Lung microvascular endothelial cell (primary cell): ENCODE results near the gene CROCC. TPM values are rescaled to one million over a fixed set of nuclear protein-coding genes. Genes with fewer than 3 reads are reported as not detected.
A peak's percentile ranks its signal among the peaks of the same experiment; 100 is the strongest.
"Not testable (repeated sequence)": the region's sequence is repeated elsewhere in the genome, so short reads cannot be mapped to it uniquely, and the experiment has no call there.

Source experiments
- DNase-seq, 2 donors: peaks; one replicate each; pipeline versions ENCODE4 v3.0.0 to v3.0.0-alpha.2; 2010; ENCODE audit warnings: low read depth in 2 of 2
- total RNA-seq: library from RNA; depleted of rRNA; stranded (reverse); fragments of >200 nt; gene quantifications from 2 replicates; pipeline ENCODE4 v1.2.1, GENCODE V29; 2014

Gene CROCC
- total RNA-seq, 1 donor from 2014 or later, result 18.3 TPM

DNA sequence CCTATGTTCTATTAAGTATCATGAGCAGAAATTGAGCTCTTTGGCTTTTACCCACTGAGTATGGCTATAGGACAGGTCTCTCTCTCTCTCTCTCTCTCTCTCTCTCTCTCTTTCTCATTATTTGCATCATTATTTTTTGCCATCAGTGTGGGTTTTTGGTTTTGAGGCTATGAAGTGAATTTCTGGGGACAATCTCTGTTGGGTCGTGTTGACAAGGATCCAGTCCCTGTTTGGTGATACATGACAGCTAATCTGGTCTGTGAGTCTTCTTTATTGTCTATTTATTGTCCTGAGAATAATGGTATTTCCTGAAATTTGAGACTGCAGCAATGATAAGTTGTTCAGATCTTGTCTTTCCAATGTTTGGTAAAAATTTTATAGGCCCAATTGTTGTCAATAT is 24.1 kb upstream of the CROCC start:
- not testable (repeated sequence) for DNase-seq

DNA sequence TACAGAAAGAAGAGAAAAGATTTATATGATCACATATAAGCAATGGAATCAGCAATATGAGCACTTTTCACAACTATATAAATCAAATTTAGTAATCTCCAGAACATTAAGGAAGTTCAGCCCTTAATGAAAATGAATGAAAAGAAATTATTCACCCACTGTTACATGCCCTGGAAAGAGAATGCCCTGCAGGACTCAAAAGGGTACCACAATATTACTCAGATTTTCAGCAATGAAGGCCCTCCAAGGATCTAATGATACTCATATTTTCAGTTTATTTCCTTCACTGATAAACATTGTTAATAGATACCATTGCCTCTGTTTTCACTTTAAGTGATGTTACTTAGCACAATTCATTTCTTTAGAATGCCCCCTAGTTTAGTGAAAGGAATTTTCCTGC is 23.4 kb upstream of the CROCC start:
- not testable (repeated sequence) for DNase-seq

DNA sequence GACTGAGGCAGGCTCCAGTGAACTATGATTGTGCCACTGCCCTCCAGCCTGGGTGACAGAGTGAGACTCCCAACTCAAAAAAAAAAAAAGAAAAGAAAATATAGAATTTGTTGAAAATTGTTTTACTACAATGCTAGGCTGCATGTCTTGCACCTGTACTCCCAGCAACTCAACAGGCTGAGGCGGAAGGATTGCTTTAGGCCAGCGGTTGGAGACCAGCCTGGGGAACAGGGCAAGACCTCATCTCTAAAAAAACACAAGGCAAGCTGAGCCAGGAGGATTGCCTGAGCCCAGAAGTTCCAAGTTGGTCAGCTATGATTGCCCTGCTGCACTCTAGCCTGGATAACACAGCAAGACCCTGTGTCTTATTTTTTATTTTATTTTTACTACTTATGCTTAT is 22.7 kb upstream of the CROCC start:
- DNase-seq, result not testable (repeated sequence)

DNA sequence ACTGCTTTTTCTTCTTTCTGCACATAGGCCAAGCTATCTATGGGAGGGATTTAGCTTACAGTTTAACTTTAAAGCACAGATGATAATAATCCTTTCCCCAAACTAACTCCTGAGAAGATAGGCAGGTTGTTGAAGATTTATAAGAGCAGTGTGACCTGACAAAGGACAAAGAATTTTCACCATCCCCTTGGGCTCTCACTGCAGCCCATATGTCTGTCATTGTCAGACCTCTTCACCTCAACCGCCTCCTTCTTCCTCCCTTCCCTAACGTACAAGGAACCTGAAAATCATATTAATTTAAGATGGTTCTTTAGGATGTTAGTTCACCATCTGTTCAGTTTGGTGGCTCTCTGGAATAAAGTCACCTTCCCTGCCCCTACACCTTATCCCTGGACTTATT is 21.0 kb upstream of the CROCC start:
- peak in 1 of 2 donors; percentile 58 for DNase-seq

DNA sequence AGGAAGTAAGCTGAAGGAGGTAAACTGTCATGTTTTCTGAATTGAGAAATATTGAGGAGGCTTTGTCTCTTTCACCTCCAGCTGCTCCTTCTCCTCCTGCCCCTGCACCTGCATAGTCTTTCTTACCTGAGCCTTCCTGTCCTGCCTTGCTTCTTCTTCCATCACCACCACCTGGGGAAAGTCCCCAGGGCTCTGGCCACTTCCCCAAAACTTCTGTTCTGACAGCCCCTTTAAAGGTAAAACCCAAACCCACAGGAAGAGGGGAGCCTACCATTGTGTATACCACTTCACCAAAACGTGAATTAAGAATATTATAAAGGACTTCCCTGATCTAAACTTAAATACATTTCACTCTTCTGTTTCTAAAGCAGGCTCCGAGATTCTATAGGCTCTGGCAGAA is 20.4 kb upstream of the CROCC start:
- DNase-seq, result not testable (repeated sequence)

DNA sequence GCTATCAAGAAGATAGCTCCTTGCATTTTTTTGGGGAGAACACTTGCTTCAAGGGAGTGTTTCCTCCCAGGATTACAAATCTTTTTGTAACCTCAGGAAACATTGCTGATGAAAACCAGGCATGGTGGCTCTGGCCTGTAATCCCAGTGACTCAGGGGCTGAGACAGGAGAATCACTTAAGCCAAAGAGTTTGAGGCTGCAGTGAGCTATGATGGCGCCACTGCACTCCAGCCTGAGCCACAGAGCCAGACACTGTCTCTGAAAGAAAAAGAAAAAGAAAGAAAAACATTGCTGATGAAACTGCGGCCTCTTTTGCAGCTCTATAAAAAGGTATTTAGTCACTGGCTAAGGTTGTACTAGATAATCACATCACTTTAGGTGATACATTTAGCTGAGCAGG is 18.7 kb upstream of the CROCC start:
- no peak for DNase-seq

DNA sequence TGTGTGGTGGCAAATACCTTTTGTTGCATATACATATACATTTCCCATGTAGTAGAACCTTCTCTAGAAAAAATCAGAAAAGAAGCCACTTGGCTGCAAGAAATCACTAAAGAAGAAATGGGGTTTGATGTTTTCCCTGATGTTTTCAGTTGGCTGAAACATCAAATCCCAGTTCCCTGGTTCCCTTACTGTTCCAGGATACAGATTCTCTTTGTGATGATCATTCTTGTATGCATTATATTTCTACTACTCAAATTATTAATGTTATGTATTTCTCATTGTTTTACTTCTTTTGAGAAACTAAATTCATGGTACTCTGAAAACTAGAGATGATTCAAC is 18.3 kb upstream of the CROCC start:
- no peak for DNase-seq

DNA sequence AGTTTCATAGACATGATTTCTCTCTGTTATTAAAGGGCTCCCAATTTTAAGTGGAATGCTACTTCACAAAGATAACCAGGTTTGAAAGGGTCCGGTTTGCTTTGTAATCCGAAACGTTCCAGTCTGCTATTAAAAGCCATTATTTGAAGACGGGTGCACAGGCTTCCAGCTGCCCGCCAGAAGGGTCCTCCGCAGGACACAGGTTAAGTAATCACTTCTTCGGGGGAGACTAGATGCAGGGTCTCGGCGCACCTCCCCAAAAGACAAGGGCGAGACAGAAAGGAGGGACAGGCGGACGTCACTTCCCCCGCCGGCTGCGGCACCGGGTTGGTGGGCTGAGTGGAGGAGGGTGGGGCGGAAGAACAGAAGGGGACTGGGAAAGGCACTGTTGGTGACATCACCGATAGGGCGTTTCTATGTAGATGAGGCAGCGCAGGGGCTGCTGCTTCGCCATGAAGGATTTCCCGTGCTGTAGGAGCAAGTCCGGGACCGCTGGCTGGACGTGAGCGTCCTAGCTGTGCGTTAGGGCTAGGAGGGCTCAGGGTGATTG is 17.1 kb upstream of the CROCC start:
- DNase-seq, result peak; percentile 99 to 100

DNA sequence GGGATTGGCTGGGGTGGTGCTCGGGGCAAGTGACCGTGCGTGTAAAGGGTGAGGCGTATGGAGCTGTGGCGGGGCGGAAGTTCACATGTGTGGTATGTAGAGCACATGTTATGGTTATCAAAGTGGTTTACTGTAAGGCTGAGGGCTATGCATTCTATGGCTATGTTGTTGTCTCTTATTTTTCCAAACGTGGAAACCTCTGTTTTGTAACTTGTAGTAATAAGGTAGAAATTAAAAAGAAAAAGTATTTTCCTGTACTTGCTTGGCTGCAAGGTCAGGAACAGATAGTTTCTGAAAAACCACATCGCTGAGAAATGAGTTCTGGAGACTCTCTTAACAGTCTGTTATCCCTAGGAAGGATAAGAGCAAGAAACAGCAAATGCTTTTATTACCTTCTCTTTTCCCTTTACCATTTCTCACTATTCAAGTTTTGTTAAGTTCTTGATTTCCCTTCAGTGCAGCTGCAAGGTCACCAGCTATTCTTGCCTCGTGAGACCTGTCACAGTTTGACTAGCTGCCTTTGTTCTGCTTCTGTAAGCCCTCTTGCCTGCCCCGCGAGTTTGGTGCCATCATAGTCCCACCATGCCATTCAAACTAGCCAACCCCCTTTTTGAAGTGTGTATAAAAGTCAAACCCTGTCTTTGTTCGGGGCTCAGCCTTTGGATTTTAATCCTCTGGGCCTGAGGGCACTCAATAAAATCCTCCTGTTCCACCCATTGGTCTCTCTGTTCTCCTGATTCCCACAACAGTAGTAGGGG is 16.4 kb upstream of the CROCC start:
- DNase-seq, result peak in 1 of 2 donors; percentile 41

DNA sequence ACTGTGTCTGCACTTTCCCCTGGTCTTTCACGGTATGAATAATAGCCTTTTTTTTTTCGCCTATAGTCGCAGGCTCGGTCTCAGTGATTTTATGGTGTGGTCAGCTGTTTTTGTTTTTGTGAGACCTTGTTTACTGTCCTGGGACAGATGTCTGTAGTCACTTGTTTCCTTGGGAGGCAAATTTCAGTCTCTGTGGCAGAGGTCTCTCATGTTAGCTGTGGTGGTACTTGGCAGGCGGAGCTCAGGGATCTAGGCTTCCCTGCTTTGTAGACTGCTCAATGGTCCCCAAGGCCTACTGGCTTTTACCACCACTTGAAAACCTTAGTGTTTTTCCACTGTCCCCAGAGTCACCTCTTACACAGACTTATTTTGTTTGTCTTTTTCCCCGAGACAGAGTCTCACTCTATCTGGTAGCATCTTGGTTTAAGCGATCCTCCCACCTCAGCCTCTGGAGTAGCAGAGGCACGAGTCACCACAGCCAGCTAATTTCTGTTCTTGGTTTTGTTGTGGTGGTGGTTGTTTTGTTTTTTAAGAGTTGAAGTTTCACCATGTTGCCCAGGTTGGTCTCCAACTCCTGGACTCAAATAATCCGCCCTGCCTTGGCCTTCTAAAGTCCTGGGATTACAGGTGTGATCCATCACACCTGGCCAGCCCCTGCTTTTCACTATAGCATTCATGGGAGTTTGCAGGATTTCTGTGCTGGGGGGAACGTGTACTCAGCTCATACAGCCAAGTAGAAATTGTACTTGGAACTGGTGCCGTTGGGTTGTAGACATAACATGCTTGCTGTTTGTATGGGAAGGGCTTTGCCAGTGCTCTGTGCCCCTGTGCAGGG is 15.6 kb upstream of the CROCC start:
- DNase-seq, result peak in 1 of 2 donors; percentile 25

DNA sequence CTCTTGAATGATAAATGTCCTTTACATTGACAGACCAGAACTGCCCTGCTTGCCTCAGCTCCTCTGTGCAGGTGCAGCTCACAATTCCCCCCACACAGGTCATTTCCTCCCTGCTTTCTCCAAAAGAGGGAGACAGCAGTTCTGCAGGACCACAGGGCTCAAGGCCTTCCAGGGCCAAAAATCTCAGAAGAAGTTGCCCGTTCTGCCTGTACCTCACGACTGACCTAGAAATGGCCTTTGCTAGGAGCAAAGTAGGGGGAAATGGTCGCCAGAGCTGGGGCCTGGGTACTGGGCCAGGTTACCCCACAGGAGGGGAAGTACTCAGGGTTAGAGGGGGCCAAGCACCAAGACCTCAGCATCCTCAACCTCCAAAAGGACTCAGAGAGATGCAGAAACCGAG is 14.9 kb upstream of the CROCC start:
- DNase-seq, result no peak

DNA sequence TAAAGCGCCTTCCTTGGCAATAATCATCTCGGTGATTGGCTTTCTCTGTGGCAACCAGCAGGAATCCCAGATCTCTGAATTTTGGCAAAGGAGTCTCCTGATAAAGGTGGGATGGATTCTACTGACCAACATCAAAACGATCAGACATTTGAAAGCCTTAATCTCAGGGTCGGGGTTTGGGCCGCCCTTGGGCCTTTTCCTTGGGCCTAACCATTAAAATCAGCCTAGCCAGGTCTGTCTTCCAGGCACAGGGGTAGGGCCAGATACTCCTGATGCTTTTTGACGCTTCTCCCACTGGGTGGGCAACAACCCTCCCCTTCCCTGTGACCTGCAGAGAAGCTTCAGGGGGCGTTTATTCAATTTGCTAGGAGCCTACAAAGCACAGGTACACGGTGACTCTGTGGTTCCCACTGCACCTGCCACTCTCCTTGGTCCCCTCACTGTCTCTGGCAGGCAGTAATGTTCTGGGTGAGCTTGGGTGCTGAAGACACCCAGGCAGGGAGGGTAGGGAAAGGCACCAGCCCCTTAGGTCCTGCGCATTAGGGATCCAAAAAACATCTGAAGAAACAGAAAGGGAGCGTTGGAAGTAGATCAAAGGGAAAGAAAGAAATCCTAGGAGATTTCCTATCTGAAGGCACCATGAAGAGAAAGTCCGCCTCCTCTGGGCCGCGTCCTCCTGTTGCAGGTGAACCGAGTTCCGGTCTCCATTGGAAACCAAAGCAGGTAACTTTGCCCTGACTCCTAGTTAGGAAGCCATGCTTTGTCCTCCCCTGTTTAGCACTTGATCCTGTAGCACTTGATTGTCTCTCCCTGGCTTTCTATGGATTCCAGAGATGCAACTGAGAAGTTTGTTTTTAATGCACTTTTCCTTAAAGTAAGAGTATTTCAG is 13.6 kb upstream of the CROCC start:
- no peak for DNase-seq

DNA sequence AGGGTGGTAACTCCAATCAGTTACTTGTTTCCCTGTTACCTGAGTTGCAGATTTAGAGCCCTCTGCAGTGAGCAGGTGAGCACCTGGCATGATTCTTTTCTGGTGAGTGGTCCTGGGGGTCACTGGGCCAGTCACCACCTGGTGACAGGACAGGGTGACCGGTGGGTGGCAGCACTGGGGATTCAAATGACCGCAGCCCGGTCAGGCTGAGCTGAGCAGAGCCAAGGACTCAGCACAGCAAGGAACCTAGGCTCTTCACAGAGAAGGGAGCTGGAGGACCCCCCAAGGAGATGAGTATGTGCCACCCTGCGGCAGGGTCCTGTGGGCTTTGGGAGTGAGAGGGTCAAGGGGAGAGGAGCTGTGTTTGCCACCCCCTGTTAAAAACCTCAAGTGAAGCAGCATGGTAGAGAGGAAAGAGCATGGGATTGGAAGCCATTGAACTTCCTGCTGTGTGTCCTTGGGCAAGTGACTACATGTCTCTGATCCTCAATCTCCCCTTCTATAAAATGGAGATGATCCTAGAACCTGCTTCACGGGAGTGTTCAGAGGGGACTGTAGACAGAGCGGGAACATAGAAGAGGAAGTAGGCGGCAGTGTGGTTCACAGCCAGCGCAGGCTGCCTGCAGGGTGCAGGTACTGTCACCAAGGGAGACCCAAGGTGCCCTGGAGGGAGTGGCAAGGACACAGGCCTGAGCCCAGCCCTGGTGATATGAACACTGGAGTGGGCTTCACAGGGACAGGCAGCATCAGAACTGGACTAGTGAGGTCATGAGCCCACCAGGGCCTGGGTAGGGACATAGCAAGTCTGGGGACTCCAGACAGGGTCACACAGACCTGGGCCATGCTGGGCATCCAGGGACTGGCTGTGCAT is 9.6 kb upstream of the CROCC start:
- not testable (repeated sequence) for DNase-seq

DNA sequence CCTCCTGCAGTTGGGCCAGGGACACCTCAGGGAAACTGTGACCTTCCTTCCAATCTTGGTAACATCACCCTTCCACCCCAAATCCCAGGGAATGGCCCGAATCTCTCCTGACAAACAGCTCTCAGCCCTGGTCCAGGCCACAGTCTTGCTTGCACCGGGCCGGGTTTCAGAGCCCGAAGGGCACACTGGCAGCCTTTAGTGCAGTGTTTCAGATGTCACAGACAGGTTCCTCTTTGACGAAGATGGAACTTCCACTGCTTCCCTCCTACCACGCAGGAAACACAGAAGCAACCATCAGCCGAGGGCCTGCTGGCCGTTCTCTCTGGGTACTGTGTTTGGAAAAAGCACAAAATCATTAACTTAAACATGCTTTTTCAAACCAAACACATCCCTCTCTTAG is 9.0 kb upstream of the CROCC start:
- DNase-seq, result not testable (repeated sequence)

DNA sequence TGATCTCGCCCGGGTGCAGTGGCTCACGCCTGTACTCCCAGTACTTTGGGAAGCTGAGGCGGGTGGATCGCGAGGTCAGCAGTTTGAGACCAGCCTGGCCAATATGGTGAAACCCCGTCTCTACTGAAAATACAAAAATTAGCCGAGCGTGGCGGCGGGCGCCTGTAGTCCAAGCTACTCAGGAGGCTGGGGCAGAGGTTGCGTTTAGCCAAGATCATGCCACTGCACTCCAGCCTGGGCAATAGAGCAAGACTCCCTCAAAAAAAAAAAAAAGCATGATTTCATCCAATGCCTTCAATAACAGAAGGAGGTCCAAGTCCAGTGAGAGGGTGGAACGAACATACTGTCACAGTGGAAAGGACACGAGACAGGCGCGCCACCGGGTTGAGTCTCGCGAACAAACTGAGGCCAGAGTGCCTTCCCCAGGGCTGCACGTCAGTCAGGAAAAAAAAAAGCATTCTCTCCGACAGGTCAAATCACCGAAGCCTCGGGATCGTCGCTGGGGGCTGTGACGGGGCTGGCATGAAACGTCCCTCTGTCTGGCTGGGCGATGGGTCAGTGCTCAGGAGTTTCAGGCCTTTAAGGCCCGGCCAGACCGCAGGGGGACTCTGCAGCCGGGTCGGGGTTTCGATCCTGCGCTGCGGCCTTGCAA is 8.4 kb upstream of the CROCC start:
- no peak for DNase-seq

DNA sequence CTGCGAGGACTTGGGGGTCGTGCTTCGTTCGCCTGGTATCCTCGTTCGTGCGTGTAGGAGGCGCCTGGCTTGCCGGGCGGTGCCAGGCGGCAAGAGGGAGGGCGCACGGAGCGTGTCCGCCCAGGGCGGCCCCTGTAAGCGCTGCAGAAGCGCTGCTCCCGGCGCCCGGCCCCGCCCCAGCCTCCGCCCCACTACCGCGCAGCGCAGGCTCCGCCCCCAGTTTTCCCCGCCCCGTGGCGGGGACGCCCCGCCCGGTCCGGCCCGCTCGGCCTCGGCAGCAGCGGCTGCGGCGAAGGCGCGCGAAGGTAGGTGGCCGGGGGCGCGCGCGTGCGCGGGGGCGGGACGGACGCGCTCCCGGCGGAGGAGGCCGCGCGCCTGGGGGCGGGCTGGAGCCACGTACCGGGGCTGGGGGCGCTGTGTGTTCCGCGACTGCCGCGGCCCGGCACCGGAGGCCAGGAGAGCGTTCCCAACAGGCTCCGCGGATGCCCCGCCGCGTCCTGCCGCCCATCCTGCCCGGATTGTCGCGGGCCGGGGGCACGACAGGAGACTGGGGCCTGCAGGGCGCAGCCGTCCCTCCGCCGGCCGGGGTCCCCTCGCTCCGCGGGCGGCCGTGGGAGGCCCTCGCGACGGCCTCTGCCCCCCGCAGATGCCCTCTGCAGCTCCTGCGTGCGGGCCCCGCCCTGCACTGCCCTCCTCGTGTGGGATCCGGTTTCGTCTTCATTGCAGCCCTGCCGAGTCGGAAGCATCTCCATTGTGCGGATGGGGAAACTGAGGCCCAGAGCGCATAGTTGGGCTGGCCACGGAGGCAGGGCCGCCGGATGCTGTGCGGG is 7.7 kb upstream of the CROCC start:
- DNase-seq, result peak; percentile 98 to 99

DNA sequence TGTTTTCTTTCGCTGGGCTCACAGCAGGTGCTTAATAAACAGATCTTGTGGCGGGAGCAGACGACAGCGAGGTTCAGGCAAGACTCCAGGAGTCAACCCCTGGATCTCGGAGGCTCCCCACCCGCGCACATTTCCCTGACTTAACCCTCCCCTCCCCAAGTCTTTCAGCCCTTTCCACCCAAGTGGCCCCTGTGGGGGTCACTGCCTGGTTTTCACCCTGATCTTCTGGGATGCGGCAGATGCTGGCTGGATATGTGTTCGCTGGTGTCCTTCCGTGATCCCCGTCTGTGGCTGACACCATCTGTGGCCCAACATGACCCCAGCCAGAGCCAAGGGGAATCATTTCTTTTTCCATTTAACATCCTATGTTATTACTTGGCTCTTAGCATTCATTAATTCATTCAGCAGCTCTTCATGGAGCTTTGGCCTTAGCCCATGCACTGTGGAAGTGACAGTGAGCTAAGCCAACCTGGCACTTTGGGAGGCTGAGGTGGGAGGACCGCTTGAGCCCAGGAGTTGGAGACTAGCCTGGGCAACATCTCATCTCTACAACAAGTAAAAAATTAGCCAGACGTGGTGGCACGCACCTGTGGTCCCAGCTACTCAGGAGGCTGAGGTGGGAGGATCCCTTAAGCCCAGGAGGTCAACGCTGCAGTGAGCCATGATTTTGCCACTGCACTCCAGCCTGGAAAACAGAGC is 6.7 kb upstream of the CROCC start:
- peak in 1 of 2 donors; percentile 8 for DNase-seq

DNA sequence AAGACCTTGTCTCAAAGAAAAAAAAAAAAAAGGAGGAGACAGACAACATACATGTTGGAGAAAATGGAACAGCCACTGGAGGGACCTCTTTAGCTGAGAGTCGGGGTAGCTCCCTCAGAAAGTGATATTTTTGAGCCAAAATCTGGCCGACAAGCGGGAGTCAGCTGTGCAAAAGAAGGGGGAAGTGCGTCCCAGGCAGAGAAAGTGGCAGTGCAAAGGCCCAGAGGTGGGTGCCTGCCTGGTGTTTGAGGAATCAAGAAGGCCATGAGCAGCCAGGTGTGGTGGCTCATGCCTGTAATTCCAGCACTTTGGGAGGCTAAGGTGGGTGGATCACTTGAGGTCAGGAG is 6.1 kb upstream of the CROCC start:
- DNase-seq, result peak in 1 of 2 donors; percentile 25
